ENCODE measurements around the gene GSDMA. TPM values are rescaled to one million over a fixed set of nuclear protein-coding genes. Genes with fewer than 3 reads are reported as not detected.

GSDMA gene
- total RNA-seq, 1 donor from 2014 or later, result not detected

DNA sequence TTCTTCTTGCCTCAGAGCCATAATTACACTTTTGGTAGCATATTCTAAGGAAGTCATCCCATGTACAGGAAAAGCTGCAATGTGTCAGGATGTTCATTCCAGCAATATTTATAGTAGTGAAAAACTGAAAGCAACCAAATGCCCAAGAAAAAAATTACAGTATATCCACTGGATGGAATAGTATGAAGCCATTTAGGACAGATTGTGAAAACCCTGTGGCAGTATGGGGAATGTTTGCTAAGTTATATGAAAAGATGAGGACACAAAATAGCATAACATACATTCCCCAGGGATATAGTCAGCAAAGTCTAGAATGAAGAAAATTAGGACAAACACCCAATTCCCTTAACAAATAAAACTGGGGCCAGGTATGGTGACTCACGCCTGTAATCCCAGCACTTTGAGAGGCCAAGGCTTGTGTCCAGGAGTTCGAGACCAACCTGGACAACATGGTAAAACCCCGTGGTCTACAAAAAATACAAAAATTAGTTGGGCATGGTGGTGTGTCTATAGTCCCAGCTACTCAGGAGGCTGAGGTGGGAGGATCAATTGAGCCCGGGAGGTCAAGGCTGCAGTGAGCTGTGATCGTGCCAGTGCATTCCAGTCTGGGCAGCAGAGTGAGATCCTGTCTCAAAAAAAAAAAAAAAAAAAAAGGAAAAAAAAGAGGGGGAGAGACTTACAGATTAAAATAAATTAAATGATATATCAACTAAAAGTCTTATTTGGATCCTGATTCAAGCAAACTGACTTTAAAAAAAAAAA is 33.0 kb upstream of the GSDMA start:
- Mint-ChIP-seq H3K36me3 (ENCODE audit: low read depth) (peaks cover 5% of the 10 kb centered on the region), H3K4me3 (no peak overlapping the region), H3K27me3 (no peaks in the 10 kb centered on the region), H3K27ac (no peak overlapping the region), H3K4me1 (peaks cover 36% of the 10 kb centered on the region), H3K9me3 (no peaks in the 10 kb centered on the region)
- DNase-seq (no peak), ATAC-seq (ENCODE audit: low read depth) (no peak)
- TF ChIP-seq, protein P1, sequence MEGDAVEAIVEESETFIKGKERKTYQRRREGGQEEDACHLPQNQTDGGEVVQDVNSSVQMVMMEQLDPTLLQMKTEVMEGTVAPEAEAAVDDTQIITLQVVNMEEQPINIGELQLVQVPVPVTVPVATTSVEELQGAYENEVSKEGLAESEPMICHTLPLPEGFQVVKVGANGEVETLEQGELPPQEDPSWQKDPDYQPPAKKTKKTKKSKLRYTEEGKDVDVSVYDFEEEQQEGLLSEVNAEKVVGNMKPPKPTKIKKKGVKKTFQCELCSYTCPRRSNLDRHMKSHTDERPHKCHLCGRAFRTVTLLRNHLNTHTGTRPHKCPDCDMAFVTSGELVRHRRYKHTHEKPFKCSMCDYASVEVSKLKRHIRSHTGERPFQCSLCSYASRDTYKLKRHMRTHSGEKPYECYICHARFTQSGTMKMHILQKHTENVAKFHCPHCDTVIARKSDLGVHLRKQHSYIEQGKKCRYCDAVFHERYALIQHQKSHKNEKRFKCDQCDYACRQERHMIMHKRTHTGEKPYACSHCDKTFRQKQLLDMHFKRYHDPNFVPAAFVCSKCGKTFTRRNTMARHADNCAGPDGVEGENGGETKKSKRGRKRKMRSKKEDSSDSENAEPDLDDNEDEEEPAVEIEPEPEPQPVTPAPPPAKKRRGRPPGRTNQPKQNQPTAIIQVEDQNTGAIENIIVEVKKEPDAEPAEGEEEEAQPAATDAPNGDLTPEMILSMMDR (IDR thresholded peaks at IDR 0.05), result no peak
- ChIA-PET POLR2A (interaction anchor here (0.7 to 1.2 kb wide), 2 partner anchors 12 to 66 kb away, joined by 4 to 8 read pairs; partner anchors contain the start of gene GSDMB), CTCF (no interaction called here)
- intact Hi-C loops (cut with micrococcal nuclease), result loop anchor here (5.0 to 10.0 kb wide), 2 partner anchors 58 to 355 kb away; partner anchors contain the start of gene CDC6

DNA sequence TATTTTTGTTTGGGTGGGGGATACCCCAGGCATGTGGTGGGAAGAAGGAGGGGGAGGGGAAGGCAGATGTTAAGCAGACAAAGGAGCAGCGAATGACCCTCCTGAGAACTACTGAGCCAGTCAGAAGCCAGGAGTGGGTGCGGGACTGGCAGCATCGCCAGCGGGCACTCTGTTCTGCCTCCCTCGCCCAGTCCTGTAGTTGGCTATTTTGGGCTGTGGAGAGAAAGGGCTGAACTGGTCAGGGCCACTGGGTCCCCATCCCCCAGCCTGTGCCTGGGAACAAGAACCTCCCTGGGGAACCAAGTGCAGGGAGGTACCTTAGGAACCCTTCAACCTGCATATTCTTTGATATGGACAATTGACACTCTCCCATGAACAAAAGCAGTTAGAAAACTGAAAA is 28.9 kb upstream of the GSDMA start:
- Mint-ChIP-seq H3K4me3 (no peak overlapping the region), H3K9me3 (no peaks in the 10 kb centered on the region), H3K27me3 (no peaks in the 10 kb centered on the region), H3K27ac (no peak overlapping the region), H3K36me3 (ENCODE audit: low read depth) (no peaks in the 10 kb centered on the region), H3K4me1 (peaks cover 5% of the 10 kb centered on the region)
- TF ChIP-seq, protein P1 (IDR thresholded peaks at IDR 0.05), result no peak
- intact Hi-C loops (cut with micrococcal nuclease), result no loop called here
- ChIA-PET CTCF (no interaction called here), POLR2A (no interaction called here)
- ATAC-seq (ENCODE audit: low read depth), result no peak
- no peak for DNase-seq

DNA sequence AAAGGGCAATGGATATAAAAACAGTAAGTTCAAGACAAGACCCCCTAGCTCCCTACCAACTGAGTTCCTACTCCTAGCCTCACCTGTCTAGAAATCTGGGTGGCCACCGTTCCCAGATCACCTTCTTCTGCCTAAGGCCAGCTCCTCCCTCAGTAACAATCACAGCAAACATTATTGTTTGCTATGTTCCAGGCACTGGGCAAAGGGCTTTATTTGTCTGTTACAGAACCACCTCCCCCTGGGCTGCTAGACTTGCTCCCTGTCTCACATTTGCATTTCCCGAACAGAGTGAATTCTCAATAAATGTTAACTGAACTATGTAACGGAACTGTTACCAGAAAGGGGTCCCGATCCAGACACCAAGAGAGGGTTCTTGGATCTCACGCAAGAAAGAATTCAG is 28.5 kb upstream of the GSDMA start:
- H3K4me3 Mint-ChIP-seq, result no peak overlapping the region
- DNase-seq (no peak), ATAC-seq (ENCODE audit: low read depth) (no peak)
- intact Hi-C loops (cut with micrococcal nuclease), result no loop called here
- H3K9me3 Mint-ChIP-seq, result no peaks in the 10 kb centered on the region
- no peaks in the 10 kb centered on the region for H3K36me3 Mint-ChIP-seq (ENCODE audit: low read depth)
- no peak overlapping the region for H3K27ac Mint-ChIP-seq
- TF ChIP-seq, protein P1 (IDR thresholded peaks at IDR 0.05), result no peak
- peaks cover 3% of the 10 kb centered on the region for H3K4me1 Mint-ChIP-seq
- CTCF ChIA-PET, result interaction anchor here (1.3 kb wide), 1 partner anchor 62 kb away, joined by 4 read pairs; no protein-coding TSS in a partner anchor
- no peaks in the 10 kb centered on the region for H3K27me3 Mint-ChIP-seq
- POLR2A ChIA-PET, result no interaction called here

DNA sequence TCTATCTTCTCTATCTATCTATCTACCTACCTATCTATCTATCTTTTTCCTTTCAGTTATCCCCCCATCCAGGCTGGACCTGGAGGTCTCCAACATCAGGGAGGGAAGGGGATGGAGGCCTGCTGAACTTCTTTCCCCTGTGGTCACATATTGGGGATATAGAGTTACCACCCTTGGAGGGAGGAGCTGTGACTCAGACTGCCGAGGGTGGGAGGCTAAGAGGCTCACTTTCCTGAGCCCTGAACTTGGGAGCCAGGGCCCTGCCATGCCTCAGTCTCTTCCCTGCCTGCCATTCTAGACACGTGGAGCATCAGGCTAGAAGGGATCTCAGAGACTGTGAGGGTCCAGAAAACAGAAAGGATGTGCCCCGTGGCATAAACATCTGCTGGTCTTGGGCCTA is 26.9 kb upstream of the GSDMA start:
- TF ChIP-seq, protein P1 (IDR thresholded peaks at IDR 0.05), result no peak
- CTCF ChIA-PET, result no interaction called here
- no peaks in the 10 kb centered on the region for H3K36me3 Mint-ChIP-seq (ENCODE audit: low read depth)
- ATAC-seq (ENCODE audit: low read depth) (no peak), DNase-seq (no peak)
- POLR2A ChIA-PET, result no interaction called here
- intact Hi-C loops (cut with micrococcal nuclease), result no loop called here
- H3K9me3 Mint-ChIP-seq, result no peaks in the 10 kb centered on the region
- H3K27ac Mint-ChIP-seq, result no peak overlapping the region
- peaks cover 11% of the 10 kb centered on the region for H3K4me1 Mint-ChIP-seq
- H3K27me3 Mint-ChIP-seq, result no peaks in the 10 kb centered on the region
- no peak overlapping the region for H3K4me3 Mint-ChIP-seq

DNA sequence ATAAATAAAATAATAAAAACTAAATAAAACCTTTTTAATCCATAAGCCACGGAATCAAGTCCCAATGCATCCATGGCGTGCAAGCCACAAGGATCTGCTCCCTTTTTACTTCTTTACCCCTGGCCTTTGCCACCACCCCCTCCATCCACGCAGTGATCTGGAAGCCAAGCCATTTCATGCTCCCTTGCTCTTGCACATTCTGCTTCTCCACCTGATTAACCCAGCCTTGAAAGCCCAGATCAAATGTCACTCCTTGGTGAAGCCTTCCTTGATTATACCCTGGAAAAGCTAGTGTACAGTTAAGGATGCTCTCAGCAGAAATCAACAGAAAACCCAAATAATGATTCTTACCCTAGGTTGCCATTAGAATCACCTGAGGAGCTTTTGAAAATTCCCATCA is 25.4 kb upstream of the GSDMA start:
- Mint-ChIP-seq H3K4me3 (no peak overlapping the region), H3K27me3 (no peaks in the 10 kb centered on the region), H3K36me3 (ENCODE audit: low read depth) (no peaks in the 10 kb centered on the region), H3K27ac (no peak overlapping the region), H3K9me3 (no peaks in the 10 kb centered on the region), H3K4me1 (peaks cover 11% of the 10 kb centered on the region)
- ATAC-seq (ENCODE audit: low read depth), result no peak
- no peak for DNase-seq
- TF ChIP-seq, protein P1 (IDR thresholded peaks at IDR 0.05), result no peak
- ChIA-PET POLR2A (no interaction called here), CTCF (no interaction called here)
- intact Hi-C loops (cut with micrococcal nuclease), result no loop called here

All from activated B cell treated with CpG ODN at 0.5 μM for 24 hours (primary cell).